ENCODE results near the gene MYBPH. TPM values are rescaled to one million over a fixed set of nuclear protein-coding genes. Genes with fewer than 3 reads are reported as not detected.

The MYBPH gene
- total RNA-seq, 1 donor from 2014 or later: not detected

GRCh38 chr1:203148579-203148978 lies 27.0 kb downstream of the MYBPH start:
- H3K9me3 Mint-ChIP-seq (ENCODE audit: unreplicated experiment): no peaks in the 10 kb centered on the region
- Histone ChIP-seq H3K9ac (ENCODE audit: low read length) (no peak overlapping the region), H3K79me2 (ENCODE audit: insufficient read depth, low read length) (no peaks in the 10 kb centered on the region), H3K27me3 (ENCODE audit: insufficient read depth, low read length) (no peaks in the 10 kb centered on the region), H3K9me3 (ENCODE audit: insufficient read depth, low read depth, low read length) (no peaks in the 10 kb centered on the region), H3K4me2 (ENCODE audit: low read length) (no peak overlapping the region), H4K20me1 (ENCODE audit: insufficient read depth, low read length) (no peaks in the 10 kb centered on the region), H3K4me1 (ENCODE audit: insufficient read depth, low read length) (peaks cover 32% of the 10 kb centered on the region), H3K36me3 (ENCODE audit: insufficient read depth, low read length) (no peaks in the 10 kb centered on the region), H3K4me3 (ENCODE audit: insufficient read depth, low read depth, low read length) (no peak overlapping the region), H2AFZ (ENCODE audit: low read depth, low read length) (no peak overlapping the region), H3K27ac (ENCODE audit: low read depth, low read length) (no peak overlapping the region)
- H3K4me1 Mint-ChIP-seq (ENCODE audit: low read depth, unreplicated experiment): peaks cover 41% of the 10 kb centered on the region
- no peak overlapping the region for H3K4me3 Mint-ChIP-seq (ENCODE audit: unreplicated experiment)
- no peak overlapping the region for H3K27ac Mint-ChIP-seq (ENCODE audit: unreplicated experiment)
- H3K27me3 Mint-ChIP-seq (ENCODE audit: low read depth, unreplicated experiment): peaks cover 9% of the 10 kb centered on the region
- FAIRE-seq (no peak), DNase-seq (ENCODE audit: low read depth) (no peak)
- peaks cover 4% of the 10 kb centered on the region for H3K36me3 Mint-ChIP-seq (ENCODE audit: low read depth, unreplicated experiment)
- TF ChIP-seq CTCF (IDR thresholded peaks at IDR 0.05; ENCODE audit: insufficient read depth, low read depth, low read length) (no peak), EZH2 (IDR thresholded peaks at IDR 0.05; ENCODE audit: insufficient read depth, low read length) (no peak)

GRCh38 chr1:203148127-203148526 lies 27.5 kb downstream of the MYBPH start:
- Mint-ChIP-seq H3K27ac (ENCODE audit: unreplicated experiment) (no peak overlapping the region), H3K27me3 (ENCODE audit: low read depth, unreplicated experiment) (peaks cover 9% of the 10 kb centered on the region), H3K9me3 (ENCODE audit: unreplicated experiment) (no peaks in the 10 kb centered on the region), H3K36me3 (ENCODE audit: low read depth, unreplicated experiment) (peaks cover 5% of the 10 kb centered on the region), H3K4me3 (ENCODE audit: unreplicated experiment) (no peak overlapping the region), H3K4me1 (ENCODE audit: low read depth, unreplicated experiment) (peaks cover 37% of the 10 kb centered on the region)
- Histone ChIP-seq H3K27ac (ENCODE audit: low read depth, low read length) (no peak overlapping the region), H3K4me2 (ENCODE audit: low read length) (no peak overlapping the region), H3K4me1 (ENCODE audit: insufficient read depth, low read length) (peaks cover 28% of the 10 kb centered on the region), H2AFZ (ENCODE audit: low read depth, low read length) (no peak overlapping the region), H3K27me3 (ENCODE audit: insufficient read depth, low read length) (no peaks in the 10 kb centered on the region), H3K9me3 (ENCODE audit: insufficient read depth, low read depth, low read length) (no peaks in the 10 kb centered on the region), H4K20me1 (ENCODE audit: insufficient read depth, low read length) (no peaks in the 10 kb centered on the region), H3K36me3 (ENCODE audit: insufficient read depth, low read length) (no peaks in the 10 kb centered on the region), H3K9ac (ENCODE audit: low read length) (no peak overlapping the region), H3K4me3 (ENCODE audit: insufficient read depth, low read depth, low read length) (no peak overlapping the region), H3K79me2 (ENCODE audit: insufficient read depth, low read length) (no peaks in the 10 kb centered on the region)
- DNase-seq (ENCODE audit: low read depth): no peak
- FAIRE-seq: no peak
- peak; percentile 29 for TF ChIP-seq CTCF (IDR thresholded peaks at IDR 0.05; ENCODE audit: insufficient read depth, low read depth, low read length)
- TF ChIP-seq EZH2 (IDR thresholded peaks at IDR 0.05; ENCODE audit: insufficient read depth, low read length): no peak

GRCh38 chr1:203147376-203147775 lies 28.2 kb downstream of the MYBPH start:
- no peaks in the 10 kb centered on the region for H3K9me3 Mint-ChIP-seq (ENCODE audit: unreplicated experiment)
- no peaks in the 10 kb centered on the region for H3K79me2 ChIP-seq (ENCODE audit: insufficient read depth, low read length)
- H3K9me3 ChIP-seq (ENCODE audit: insufficient read depth, low read depth, low read length): no peaks in the 10 kb centered on the region
- no peaks in the 10 kb centered on the region for H4K20me1 ChIP-seq (ENCODE audit: insufficient read depth, low read length)
- H3K4me1 ChIP-seq (ENCODE audit: insufficient read depth, low read length): peaks cover 20% of the 10 kb centered on the region
- H3K36me3 ChIP-seq (ENCODE audit: insufficient read depth, low read length): no peaks in the 10 kb centered on the region
- TF ChIP-seq EZH2 (IDR thresholded peaks at IDR 0.05; ENCODE audit: insufficient read depth, low read length) (no peak), CTCF (IDR thresholded peaks at IDR 0.05; ENCODE audit: insufficient read depth, low read depth, low read length) (no peak)
- no peak overlapping the region for H2AFZ ChIP-seq (ENCODE audit: low read depth, low read length)
- H3K27ac ChIP-seq (ENCODE audit: low read depth, low read length): no peak overlapping the region
- H3K27me3 ChIP-seq (ENCODE audit: insufficient read depth, low read length): no peaks in the 10 kb centered on the region
- H3K9ac ChIP-seq (ENCODE audit: low read length): no peak overlapping the region
- H3K4me1 Mint-ChIP-seq (ENCODE audit: low read depth, unreplicated experiment): peaks cover 30% of the 10 kb centered on the region
- no peak overlapping the region for H3K4me2 ChIP-seq (ENCODE audit: low read length)
- peaks cover 9% of the 10 kb centered on the region for H3K27me3 Mint-ChIP-seq (ENCODE audit: low read depth, unreplicated experiment)
- FAIRE-seq (no peak), DNase-seq (ENCODE audit: low read depth) (no peak)
- H3K36me3 Mint-ChIP-seq (ENCODE audit: low read depth, unreplicated experiment): peaks cover 7% of the 10 kb centered on the region
- H3K4me3 Mint-ChIP-seq (ENCODE audit: unreplicated experiment): no peak overlapping the region
- no peak overlapping the region for H3K27ac Mint-ChIP-seq (ENCODE audit: unreplicated experiment)
- H3K4me3 ChIP-seq (ENCODE audit: insufficient read depth, low read depth, low read length): no peak overlapping the region

Data from astrocyte (in vitro differentiated cells and primary cell).